Fibroblast of peridontal ligament (primary cell): ENCODE data around the gene UTS2R.
A peak's percentile ranks its signal among the peaks of the same experiment; 100 is the strongest.

Experiments
- DNase-seq: peaks from one replicate; pipeline ENCODE4 v3.0.0-alpha.2; 2010; ENCODE audit errors: extremely low read depth

The UTS2R gene

DNA sequence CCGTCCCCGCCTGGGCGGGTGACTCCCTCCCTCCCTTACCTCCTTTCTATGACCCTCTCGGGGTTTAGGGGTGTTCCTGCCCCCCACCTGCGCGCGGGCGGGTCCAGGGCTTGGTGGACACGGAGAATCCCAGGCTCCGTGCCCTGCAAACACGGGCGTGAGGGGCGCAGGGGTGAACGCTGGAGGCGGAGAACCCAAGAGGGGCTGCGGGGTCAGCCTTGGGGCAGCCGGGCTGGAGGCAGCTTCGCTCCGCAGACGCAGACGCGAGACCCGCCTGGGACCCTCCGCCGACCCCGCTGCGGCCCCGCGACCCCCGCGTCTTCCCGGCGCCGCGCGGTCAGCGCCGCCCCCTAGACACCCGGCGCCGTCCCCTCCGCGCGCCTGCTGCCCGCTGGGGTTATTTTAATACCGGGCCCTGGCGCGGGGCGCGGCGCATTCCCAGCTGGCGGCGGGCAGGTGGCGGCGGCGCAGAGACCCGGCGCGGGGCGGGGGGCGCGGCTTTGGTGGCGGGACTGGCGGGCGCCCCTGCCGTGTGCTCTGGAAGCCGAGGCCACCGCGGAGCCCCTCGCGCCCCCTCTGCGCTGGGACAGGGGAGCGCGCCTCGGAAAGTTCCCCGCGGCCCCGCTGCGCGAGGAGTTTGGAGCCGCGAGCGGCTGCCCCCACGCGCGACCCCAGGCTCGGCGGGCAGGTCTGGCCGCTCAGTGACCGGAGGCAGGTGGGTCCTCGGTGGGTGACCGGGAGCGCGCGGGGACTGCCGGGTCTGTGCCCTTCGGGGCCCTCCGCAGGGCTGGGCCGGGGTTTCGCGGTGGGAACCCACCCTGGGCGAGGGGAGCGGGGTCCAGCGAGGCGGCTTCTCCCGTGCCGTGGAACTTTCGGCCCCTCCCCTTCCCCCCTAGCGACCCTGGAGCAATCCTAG lies at the start of gene UTS2R:
TSS of gene UTS2R (plus strand) at position 433 of the 916 bp plus-strand sequence. CDS start 2,560 bp downstream, outside the sequence.
- DNase-seq, result no peak

DNA sequence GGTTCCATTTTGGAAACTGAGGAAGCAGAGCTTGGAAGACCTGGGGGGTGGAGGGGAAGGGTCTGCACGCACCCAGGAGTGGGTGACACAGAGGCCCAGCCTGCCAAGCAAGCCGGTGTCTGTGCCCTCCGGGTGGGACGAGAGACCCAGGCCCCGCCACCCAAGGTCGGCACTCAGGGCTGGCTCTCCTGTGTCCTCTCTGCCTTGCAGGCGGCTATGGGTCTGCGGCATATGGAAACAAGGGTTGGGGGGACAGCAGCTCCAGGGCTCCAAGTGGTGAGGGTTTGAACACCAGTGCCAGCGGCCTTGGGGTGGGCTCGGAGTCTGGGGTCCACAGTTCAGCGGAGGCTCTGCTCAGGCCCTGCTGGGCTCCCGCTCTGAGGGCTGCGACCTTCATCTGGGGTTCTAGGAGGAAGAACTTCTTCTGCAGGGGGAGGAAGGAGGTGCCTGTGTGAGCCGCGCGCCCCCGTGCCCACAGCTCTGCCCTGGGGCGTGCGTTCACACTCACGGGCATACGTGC lies 49.6 kb upstream of the UTS2R start:
- no peak for DNase-seq

DNA sequence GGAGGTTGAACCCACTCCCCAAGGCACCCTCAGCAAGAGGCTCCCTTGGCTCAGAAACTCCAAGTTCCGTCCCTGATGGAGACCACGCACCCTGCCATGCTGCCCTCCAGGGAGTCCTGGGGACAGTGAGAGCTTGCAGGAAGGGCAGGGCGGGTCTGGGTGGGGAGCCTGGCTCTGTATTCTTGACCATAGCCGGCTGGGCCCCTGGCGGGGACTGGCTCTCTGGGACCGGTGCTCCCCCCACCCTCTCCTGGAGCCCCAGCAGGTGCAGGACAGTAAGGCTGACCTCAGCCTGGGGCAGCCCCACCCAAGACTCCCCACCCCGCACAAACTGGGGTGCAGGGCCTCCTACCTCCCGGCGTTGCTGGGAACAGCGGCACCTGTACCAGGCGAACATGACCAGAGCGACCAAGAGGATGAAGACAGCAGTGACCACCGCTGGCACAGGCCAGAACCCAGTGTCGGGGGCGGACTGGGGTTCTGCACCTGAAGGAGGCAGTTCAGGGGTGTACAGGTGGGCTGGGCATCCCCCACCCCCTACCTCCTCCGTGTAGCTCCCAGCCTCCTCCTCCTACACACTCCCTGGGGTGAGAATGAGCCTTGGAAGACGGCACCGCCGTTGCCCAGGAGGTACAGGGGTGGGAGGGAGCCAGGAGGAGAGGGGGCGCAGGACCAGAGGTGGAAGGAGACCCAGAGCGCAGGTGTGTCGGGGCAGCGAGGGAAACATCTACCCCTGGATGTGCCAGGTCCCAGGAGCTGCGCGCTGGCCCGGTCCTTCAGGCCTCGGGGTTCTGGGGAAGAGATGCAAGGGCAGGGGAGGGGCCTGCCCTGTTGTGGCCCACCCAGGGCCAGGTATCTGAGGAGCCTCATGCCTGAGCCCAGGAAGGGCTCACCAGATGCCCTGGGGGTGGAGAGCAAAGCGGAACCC lies 48.8 kb upstream of the UTS2R start:
- DNase-seq, result no peak

DNA sequence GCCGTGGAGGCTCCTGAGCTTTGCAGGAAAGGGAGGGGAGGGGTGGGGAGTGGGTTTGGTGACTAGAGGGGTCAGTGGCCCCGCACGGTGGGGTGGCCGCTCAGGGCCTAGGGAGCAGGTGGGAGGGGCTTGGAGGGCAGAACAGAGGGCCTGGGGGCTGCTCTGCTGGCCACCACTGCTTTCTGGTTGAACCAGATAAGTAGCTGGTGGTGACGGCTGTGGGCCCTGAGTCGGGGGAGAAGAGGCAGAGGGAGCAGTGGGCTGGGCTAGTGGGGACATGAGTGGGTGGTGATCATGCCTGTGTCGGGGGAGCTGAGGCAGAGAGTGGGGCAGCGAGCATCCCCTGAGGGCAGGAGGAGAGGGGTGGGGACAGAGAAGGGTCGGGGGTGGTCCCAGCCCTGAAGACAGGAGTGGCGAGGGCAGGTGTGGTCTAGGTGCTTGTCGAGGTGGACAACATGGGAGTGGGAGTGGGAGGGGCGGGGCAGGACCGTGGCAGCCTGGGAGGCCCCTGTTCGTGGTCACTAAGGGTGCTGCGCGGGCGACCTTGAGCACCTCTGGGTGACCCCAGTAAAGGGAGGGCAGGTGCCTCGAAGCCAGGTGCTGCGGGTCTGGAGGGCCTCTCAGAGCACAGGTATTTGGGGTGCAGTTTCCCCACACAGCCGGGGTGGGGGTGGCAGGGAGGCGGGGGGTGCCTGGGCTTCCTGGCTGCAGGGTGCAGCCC lies 47.9 kb upstream of the UTS2R start:
- DNase-seq, result no peak

DNA sequence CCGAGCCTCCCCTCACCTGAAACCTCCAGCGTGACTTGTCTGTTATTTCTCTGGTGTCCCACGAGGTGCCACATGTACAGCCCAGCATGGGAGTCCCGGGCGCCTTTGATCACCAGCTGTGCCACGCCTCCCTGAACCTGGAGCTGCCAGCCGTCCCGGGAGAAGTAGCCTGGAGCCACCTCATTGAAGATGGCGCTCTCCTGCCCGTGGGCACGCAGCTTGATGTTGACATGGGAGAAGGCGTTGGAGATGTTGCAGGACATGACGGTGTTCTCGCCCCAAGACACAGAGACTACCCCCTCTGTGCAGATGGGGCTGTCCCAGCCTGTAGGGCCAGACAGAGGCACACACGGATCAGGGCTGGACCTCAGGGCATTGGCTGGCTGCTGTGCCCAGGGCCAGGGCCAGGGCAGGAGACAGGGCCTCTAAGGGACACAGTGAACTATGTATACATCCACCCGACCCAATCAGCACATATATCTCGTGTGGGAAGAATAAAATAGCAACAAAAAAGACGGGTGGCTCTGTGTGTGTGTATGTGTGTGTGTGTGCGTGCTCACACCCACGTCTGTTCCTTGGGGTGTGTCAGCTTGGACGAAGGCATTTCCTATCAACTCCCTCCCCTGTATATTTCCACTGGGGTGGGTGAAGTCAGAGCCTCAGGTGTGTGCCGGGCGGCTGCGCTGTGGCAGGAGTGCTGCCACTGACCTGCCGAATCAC lies 46.8 kb upstream of the UTS2R start:
- no peak for DNase-seq

DNA sequence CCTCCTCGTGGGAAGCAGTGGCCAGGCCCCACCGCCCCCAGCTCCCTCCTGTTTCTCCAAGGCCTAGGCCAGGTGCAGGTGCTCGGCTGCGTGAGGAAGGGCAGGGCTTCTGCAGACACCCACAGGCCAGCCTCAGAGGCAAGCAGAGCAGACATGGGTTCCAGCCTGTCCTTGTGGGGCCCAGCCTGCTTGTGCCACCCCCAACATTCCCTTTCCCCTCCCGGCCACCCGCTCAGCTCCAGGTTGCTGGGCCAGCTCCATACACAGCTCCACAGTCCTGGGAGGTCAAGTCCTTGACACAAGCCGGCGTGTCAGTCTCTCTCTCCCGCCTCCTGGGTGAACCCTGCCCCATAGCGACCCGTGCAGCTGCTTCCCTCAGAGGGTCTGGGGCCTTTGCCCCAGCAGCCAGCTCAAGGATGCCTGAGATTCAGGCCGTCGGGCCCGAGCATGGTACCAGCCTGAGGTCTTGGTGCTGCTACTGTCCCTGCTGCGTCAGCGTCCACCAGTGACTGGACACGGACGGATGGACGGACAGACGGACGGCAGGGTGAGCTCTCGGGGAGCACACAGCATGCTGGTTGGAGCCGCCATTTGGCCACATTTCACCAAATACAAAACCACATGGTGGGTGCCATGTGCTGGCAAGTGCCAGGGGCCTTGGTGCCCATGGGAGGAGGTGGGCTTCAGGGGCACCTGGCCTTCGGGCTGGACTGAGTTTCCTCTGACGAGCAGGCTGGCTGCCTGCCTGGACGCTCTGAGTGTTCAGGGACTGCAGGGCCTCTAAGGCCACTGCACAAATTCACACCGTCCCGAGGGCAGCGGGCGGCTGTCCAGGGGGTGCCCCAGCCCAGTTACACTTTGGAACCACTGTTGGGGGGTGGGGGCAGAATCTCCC lies 46.0 kb upstream of the UTS2R start:
- no peak for DNase-seq

DNA sequence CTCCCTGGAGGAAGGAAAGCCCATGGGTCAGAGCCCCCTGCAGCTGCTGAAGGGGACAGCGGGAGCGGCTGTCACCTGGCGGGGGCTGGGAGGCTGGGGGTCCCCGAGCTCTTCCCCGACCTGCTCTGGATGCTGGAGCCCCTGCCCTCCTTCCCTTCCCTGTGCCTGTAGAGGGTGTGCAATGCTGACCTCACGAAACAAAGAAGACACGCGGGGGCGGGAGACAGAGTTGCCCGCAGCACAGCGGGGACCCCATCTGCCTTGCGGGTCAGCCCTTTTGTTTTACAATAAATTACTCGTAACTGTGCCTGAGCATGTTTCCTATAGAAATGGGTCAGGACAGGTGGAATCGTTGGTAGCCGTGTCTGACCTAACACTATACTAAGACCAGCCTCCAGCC lies 44.3 kb upstream of the UTS2R start:
- no peak for DNase-seq

DNA sequence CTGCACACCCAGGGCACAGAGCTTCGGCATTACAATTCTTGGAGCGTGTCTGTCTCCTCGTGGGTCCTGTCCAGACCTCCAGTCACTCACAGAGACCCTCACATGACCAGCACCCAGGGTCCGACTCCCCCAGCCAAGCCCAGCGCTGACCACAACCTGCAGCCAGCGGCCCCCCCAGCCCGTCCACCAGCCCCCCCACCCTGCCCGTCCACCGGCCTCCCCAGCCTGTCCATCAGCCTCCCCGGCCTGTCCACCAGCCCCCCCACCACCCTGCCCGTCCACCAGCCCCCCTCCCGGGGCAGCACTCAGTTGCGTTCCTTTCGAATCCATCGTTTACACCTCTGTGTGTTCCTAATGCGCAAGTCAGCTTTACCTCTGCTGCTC lies 43.8 kb upstream of the UTS2R start:
- no peak for DNase-seq

DNA sequence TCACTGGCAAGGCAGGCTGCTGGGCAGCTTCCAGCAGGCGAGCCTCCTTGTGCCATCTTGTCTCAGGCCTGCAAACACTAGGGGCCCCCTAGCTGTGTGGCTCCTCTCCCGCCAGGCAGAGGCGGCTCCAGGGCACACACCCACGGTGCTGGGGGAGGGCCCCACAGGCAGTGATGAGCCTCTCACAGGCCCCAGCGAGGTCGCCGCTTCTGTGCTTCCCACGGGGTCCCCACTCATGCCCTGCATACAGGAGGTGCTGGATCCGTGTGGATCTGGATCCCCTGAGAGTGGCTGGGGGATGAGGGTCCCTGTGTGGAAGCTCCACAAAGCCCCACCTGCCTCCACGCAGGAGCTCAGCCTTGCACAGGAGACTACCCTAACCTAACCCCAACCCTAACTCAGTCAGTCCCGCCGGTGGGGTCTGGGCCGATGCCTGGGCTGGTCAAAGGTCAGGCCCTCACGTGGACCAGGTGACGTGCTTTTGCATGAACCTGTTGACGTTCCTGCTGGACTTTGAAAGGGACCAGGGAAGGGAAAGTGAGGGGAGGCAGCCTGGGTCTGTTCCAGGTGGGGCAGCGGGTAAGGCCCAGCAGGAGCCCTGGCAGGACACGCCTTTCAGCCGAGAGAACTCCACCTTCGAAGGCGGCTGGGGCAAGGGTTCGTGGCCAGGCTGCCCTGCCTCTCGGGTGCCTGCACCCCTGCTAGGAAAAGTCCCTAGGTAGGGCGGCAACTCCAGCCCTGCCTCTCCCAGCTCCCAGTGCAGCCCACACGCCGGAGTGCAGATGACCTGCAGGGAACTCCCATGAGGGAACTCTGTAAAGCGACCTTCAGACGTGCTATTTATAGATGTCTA lies 43.2 kb upstream of the UTS2R start:
- DNase-seq, result no peak

DNA sequence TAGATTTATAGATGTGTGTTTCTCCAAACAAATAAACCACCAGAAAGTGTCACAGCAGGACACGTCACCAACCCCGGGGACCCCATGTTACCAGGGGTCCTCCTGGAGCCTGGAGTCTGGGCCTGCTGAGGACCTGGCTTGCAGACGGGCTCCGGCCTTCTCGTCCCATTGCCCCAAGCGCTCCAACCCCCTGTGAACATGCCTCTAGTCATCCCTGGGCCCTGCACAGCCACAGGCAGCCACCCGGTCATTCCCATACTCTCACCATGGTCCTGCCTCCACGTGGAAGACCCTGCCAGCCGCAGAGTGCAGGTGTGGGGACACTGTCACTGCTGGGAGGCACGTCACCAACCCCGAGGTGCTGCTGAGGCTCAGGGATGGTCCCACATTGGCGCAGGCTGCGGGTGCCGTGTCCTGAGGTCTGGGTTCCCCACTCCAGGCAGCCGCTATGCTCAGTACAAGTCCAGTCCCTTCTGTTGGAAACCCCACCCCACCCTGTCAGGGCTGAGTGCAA lies 42.5 kb upstream of the UTS2R start:
- no peak for DNase-seq

DNA sequence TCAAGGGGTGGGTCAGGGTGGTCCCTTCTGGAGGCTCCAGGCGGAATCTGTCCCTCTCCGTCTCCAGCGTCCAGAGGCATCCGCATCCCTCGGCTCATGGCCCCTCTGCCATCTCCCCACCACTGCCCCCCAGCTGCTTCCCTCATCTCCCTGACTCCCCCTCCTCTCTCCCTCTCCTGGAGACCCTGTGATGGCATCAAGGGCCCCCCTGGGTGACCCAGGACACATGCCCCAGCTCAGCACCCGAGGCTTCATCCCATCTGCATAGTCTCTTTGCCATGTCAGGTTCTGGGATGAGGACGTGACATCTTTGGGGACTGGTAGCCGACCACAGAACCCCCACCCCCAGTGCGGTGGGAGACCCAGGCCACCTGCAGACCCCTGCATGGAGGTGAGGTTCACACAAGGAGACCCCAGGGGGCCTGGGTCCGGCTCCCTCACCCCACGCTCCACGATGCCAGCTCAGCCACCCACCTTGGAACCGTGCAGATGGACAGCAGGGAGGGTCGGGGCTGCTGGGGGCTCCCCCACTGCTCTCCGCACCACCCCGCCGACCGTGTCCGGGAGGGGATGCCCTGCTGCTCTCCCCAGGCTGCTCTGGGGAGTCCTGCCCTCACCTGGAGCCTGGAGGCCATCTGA lies 41.8 kb upstream of the UTS2R start:
- no peak for DNase-seq

DNA sequence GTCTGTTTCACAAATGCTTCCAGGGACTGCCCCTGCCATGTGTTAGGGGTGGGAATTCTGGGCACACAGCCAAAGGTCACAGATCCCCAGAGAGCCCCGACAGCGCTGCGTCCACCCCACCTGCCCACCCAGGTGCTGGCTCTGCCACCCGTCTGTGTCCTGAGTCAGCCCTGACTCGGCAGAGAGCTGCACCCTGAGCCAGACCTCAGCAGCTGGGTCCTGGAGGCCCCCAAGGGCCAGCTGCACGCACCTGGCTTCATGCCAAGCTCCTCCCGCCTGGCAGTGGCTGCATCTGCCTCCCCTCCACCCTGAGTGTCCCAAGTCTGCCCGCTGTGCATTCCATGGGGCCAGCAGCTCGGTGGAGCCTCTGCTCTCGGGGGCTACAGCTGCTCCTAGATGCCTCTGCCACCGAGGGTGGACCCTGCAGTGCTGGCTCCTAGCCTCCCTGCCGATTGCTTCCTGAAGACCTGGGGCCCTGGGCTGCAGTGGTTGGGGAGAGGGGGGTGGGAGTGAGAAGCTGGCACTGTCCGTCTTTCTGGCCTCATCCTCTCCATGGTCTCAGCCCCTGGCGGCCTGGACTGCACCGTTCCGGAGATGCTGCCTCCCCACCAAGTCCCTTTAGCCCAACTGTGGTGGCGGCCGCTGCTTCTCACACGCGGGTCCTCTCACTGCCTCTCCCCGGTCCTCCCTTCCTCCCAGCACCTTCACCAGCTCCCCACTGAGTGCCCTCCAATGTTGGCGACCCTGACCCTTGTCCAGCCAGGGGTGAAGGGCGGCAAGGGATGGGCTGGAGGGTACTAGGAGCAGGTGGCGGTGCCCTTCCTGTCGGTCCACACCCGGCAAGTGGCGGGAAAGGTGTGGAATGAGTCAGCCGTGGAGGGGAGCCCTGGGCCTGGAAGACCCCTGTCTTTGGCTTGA lies 41.0 kb upstream of the UTS2R start:
- peak; percentile 34 for DNase-seq

DNA sequence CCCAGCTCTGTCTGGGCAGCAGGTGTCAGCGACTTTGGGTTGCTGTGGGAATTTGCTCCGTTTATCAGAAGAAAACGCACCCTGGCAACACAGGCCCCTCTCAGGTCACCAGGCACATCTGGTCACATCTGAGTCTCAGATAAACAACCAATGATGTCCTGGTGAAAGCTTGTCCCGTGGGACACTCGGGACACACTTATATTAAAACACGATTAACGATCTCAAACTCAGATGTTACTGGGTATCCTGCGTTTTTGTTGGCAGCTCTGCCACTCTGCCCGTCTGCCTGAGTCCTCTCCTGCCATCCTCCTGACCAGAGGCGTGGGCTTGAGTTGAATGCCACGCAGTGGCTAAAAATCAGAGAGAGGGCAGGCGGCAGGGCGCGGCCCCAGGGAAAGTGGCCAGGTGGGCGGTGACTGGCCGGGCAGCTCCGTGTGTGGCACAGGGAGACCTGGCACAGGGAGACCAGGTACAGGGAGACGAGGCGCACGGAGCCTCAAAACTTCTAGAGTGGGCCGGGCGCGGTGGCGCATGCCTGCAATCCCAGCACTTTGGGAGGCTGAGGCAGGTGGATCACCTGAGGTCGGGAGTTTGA lies 40.1 kb upstream of the UTS2R start:
- DNase-seq, result no peak

DNA sequence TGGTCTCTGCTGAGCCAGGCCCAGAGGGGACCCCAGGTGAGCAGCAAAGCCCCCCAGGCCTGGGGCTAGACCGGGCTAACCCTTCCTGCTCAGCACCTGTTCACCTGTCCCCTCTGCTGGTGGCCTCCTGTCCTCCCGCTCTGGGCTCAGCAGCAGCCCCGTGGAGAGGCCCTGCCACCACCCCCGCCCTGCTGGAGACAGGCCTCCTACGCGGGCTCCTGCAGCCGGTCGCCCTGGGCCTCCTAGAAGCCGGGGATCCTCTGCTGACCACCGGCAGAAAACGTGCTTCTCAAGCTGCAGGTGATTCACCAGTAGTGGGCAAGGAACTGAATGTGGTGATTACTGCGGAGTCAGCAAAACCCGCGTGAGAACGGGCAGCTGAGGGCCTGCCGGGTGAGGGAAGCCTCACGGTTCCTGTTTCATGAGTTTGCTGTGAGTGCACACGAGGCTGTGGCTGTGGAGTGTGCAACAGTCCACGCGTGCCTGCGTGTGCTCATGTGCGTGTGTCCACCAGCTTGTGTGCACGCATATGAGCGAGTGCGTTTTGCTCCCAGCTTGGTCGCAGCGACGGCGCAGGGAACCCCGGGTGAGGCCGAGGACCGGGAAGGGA lies 38.8 kb upstream of the UTS2R start:
- DNase-seq, result peak; percentile 57

DNA sequence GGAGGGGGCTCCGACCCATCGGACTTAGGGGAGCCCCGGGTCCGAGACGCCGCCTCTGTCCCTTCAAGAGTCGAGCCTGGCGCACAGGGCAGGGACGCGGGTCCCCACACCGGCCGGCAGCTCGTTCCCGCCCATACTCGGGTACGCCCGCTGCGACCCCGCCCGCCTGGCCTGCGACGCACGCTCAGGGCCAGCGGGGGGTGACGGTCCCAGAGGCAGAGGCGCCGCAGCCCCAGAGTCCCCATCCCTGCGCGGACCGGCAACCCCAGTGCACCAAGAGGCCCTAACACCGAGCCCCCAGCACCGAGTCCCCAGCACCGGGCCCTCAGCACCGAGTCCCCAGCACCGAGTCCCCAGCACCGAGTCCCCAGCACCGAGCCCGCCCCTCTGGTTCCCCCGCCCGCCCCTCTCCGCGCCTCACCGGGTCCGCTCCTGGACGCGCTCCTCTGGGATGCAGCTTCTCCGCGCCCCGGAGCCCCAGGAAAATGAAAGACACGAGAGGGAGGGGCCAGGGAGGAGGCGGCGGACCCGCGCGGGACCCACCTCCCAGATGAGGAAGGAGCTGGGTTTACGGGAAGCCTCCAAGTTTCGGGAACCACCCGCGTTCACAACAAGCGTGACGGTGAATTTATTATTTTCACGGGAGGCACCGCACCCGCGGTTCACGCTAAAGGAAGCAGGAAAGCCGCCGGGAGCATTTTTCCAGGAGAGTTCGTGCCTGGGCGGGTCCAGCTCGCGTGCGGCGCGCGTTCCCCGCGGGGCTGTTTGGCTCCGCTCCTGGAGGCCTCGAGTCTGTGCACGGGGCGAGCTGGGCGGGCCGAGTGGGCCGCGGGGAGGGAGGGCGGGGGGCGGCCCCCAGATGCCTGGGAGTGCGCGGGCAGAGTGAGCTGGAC lies 38.0 kb upstream of the UTS2R start, which contains the start of gene SECTM1:
TSS of gene SECTM1 (minus strand) at position 488 of the 893 bp plus-strand sequence. CDS start 6,526 bp downstream, outside the sequence.
- peak; percentile 65 for DNase-seq
